Activated CD8-positive, alpha-beta memory T cell treated with anti-CD3 and anti-CD28 coated beads, Interleukin-2, amount 50 U/mL, for 4 hours (primary cell): Measurements from ENCODE around the gene PECR.
"Not testable (repeated sequence)": the region's sequence is repeated elsewhere in the genome, so short reads cannot be mapped to it uniquely, and the experiment has no call there.

Experiments used
- DNase-seq: peaks from one replicate; pipeline ENCODE4 v3.0.0-alpha.2; 2020

PECR gene

GRCh38 chr2:215997219-215997618, 84.4 kb downstream of the PECR start:
- DNase-seq, result no peak

GRCh38 chr2:215994911-215995310, 86.7 kb downstream of the PECR start:
- DNase-seq, result no peak

GRCh38 chr2:215988556-215989207, 92.9 kb downstream of the PECR start:
- DNase-seq, result not testable (repeated sequence)
